Lower lobe of right lung (tissue), 2 donors: ENCODE results near the gene CDK11A. TPM values are rescaled to one million over a fixed set of nuclear protein-coding genes. Genes with fewer than 3 reads are reported as not detected.
"Not testable (repeated sequence)": the region's sequence is repeated elsewhere in the genome, so short reads cannot be mapped to it uniquely, and the experiment has no call there.

Source experiments
- ATAC-seq, 2 donors: fragments of 200-7000 bp; cut with Tn5 transposase; one replicate each; pipeline ENCODE4 v1.9.1; 2020 to 2022; ENCODE audit warnings: mild to moderate bottlenecking in 2 of 2, moderate library complexity in 2 of 2
- DNase-seq: peaks from one replicate; pipeline ENCODE4 v3.0.0-alpha.2; 2020
- H3K27ac ChIP-seq: fragments of 200-600 bp; one replicate; pipeline ENCODE4 v1.8.0; 2022
- H3K27me3 ChIP-seq: fragments of 200-600 bp; one replicate; pipeline ENCODE4 v1.8.0; 2022; ENCODE audit warnings: low read depth
- H3K36me3 ChIP-seq: fragments of 200-600 bp; one replicate; pipeline ENCODE4 v1.8.0; 2022; ENCODE audit warnings: mild to moderate bottlenecking
- H3K4me1 ChIP-seq: fragments of 200-600 bp; one replicate; pipeline ENCODE4 v1.8.0; 2022
- H3K4me3 ChIP-seq: fragments of 200-600 bp; one replicate; pipeline ENCODE4 v1.8.0; 2022; ENCODE audit warnings: mild to moderate bottlenecking
- H3K9me3 ChIP-seq: fragments of 200-600 bp; one replicate; pipeline ENCODE4 v1.8.0; 2022
- intact Hi-C: fragments of 100-400 bp; cut with DNase I; formaldehyde crosslinking; loops from one replicate; pipeline ENCODE4 v1.11.0; 2022
- total RNA-seq: library from RNA; stranded (reverse); fragmentation: NEBNext Ultra II Directional; extraction: Animal tissue kit (Norgen Biotek cat#: 25700); gene quantifications from one replicate; pipeline ENCODE4 v1.2.1, GENCODE V29; 2021
- TF ChIP-seq, protein P1 (sequence below): fragments of 200-600 bp; IDR thresholded peaks from one replicate; pipeline ENCODE4 v1.8.0; 2022; ENCODE audit warnings: antibody characterized with exemption, mild to moderate bottlenecking
- donor health status: DM: no; HTN: yes; CAD: no; lungs with severe emphysema.

Gene CDK11A
- total RNA-seq, 1 donor from 2014 or later = 56.1 TPM

DNA sequence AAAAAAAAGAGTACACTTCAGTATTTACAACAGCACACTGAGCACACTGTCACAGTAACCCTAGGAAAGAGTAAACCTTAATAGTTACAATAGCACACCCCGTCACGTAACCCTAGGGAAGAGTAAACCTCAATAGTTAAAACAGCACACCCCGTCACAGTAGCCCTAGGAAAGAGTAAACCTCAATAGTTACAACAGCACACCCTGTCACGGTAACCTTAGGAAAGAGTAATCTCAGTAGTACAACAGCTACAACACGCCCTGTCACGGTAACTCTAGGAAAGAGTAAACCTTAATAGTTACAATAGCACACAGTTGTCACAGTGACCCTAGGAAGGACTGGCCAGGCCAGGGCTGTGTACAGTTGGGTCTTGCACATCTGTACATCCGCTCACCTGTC, 3.0 kb downstream of the CDK11A start:
- DNase-seq = no peak
- no peaks in the 10 kb centered on the region for H3K27me3 ChIP-seq
- TF ChIP-seq, protein P1, sequence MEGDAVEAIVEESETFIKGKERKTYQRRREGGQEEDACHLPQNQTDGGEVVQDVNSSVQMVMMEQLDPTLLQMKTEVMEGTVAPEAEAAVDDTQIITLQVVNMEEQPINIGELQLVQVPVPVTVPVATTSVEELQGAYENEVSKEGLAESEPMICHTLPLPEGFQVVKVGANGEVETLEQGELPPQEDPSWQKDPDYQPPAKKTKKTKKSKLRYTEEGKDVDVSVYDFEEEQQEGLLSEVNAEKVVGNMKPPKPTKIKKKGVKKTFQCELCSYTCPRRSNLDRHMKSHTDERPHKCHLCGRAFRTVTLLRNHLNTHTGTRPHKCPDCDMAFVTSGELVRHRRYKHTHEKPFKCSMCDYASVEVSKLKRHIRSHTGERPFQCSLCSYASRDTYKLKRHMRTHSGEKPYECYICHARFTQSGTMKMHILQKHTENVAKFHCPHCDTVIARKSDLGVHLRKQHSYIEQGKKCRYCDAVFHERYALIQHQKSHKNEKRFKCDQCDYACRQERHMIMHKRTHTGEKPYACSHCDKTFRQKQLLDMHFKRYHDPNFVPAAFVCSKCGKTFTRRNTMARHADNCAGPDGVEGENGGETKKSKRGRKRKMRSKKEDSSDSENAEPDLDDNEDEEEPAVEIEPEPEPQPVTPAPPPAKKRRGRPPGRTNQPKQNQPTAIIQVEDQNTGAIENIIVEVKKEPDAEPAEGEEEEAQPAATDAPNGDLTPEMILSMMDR = no peak
- intact Hi-C loops = no loop called here
- no peak for ATAC-seq
- peaks cover 3% of the 10 kb centered on the region for H3K4me1 ChIP-seq
- peaks cover 34% of the 10 kb centered on the region for H3K36me3 ChIP-seq
- no peak overlapping the region for H3K4me3 ChIP-seq
- H3K27ac ChIP-seq = no peak overlapping the region
- H3K9me3 ChIP-seq = no peaks in the 10 kb centered on the region

DNA sequence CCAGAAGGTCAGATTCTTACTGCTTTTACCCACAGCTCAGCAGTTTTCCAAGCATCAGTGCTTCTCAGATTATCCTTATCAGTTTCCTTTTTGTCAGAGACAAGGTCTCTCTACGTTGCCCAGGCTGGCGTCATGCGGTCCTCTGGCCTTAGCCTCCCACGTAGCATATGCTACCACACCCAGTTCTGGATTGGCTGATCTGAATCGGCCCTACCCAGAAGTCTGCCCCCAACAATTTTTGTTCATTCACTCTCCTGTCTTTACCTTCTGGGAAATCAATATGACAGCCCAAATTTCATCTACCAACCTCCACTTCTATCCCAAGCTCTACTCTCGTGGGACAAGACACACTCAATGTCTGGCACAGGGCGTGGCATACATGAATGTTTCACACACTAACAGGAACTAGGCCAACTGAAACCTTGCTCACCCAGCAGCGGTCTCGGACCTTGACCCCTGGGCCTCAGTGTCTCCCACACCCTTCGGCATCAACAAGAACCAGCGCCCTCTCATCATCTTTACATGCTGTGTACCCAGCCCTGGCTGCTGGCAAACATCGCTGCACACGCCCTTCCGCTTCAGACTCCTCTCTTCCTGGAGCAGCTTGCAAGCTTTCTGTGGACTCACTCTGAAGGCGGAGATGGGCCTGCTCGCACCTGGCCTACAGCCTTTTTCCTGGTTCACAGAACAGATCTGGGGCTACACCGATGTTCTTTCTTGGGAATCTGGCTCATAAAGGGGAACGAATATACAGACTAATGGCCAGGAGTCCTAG, 8.9 kb downstream of the CDK11A start:
- H3K27ac ChIP-seq, H3K27me3 ChIP-seq, H3K4me1 ChIP-seq, H3K9me3 ChIP-seq, ATAC-seq, H3K4me3 ChIP-seq, intact Hi-C loops, DNase-seq: not testable (repeated sequence)
- H3K36me3 ChIP-seq = peaks cover 20% of the 10 kb centered on the region

DNA sequence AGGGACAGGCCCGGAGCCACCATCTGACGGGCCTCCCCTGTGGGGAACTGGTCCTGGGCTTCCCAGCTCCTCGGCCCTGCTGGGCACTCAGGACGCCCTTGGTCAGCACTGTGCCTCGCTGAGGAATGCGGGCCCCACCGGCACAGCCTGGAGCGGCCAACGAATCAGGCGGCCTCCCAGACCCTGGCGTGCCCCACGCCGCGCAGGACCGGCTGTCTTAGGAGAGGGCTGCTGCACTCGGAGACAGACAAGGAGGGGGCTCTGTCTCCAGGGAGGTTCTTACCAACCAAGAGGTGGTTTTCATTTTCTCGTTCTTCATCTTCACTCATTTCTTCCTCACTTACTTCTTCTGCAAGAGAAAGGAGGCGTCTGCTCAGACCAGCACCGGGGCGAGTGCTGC, 16.3 kb downstream of the CDK11A start:
- ATAC-seq, intact Hi-C loops: not testable (repeated sequence)

DNA sequence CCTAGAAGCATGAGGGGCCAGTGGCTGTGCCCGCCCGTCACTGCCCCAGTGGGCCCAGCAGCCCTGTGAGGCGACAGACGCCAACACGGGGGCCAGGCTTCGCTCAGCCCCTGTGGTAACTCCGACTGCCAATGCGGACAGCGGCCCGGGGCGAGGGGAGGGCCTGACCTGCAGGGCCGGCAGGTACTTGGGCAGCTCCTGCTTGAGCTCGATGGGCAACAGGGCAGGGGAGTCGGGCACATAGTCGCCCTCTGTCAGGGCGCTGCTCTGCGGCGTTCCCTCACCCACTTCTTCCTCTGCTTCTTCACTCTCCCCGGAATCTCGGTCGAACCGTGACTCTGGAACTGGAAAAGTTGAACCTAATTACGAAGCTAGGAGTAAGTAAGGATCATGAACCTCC, 16.9 kb downstream of the CDK11A start:
- H3K27me3 ChIP-seq, H3K9me3 ChIP-seq, H3K4me1 ChIP-seq, DNase-seq, H3K27ac ChIP-seq, ATAC-seq, H3K4me3 ChIP-seq, intact Hi-C loops: not testable (repeated sequence)
- peaks cover 41% of the 10 kb centered on the region for H3K36me3 ChIP-seq

More for the DNA sequence above, 16.3 kb downstream of the CDK11A start:
- not testable (repeated sequence) for H3K4me3 ChIP-seq, H3K9me3 ChIP-seq, H3K27me3 ChIP-seq, H3K27ac ChIP-seq, H3K4me1 ChIP-seq, DNase-seq
- peaks cover 41% of the 10 kb centered on the region for H3K36me3 ChIP-seq

DNA sequence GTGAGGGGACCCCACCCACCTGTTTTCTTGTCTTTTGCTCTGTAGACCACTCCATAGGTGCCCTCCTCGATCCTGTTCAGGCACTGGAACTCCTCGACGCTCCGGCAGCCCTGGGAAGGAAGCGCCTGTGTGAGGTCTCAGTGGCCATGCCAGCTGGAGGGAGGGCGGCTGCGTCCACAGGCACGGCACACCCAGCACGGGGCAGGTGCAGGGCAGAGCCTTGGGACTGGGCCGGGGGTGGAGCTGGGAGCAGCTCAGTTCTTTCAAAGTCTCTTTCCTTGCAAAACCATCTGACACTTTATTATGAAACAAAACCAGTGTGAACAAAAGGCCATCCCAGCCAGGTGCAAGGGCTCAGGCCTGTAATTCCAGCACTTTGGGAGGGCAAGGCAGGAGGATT, 18.5 kb downstream of the CDK11A start:
- DNase-seq, H3K9me3 ChIP-seq, intact Hi-C loops, ATAC-seq, H3K4me1 ChIP-seq, H3K27ac ChIP-seq, H3K4me3 ChIP-seq, H3K27me3 ChIP-seq: not testable (repeated sequence)
- H3K36me3 ChIP-seq = peaks cover 41% of the 10 kb centered on the region

DNA sequence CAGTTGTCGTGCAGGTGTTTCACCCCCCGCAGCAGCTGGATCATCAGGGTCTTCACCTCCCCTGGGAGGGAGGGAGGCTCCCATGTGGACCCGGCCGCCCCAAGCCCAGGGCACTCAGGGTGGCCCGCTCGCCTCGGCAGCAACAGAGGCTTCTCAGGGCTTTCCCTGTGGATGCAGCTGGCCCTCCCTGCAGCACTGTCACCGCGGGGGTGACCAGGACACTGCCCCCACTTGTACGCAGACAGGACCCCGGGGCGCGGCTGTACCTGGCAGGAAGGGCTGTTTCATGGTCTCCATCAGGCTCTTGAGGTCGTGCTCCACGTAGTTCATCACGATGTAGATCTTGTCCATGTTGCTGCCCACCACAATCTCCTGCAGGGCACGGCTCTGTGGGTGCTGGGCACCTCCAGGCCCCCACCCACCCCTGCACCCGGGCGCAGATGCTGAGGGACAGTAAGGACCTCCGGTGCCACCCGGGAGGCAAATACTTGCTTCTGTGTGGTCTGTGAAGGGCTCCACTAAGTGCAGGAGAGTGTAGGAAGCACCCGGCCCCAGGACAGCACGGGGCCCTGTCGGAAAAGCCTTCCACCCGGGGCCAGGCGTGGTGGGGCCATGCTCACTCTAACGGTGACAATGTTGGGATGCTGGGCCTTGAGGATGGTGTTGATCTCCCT, 19.7 kb downstream of the CDK11A start:
- H3K9me3 ChIP-seq, H3K4me3 ChIP-seq, H3K27ac ChIP-seq, intact Hi-C loops, H3K27me3 ChIP-seq, H3K4me1 ChIP-seq, DNase-seq, ATAC-seq: not testable (repeated sequence)
- peaks cover 41% of the 10 kb centered on the region for H3K36me3 ChIP-seq

DNA sequence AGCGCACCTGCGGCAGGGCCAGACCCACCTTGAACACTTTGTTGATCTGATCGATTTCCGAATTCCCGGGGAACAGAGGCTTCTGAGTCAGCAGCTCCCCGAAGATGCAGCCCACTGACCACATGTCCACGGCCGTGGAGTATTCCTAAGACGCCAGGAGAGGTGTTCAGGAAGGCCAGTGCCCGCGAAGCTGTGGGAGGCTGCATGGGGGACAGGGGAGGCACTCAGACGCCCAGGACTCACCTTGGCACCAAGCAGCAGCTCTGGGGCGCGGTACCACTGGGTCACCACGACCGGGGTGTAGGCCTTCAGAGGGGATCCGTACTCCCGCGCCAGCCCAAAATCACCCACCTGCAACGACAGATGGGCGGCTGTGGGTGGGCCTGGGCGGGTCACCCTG, 20.4 kb downstream of the CDK11A start:
- H3K4me3 ChIP-seq = no peak overlapping the region
- TF ChIP-seq, protein P1 = no peak
- peaks cover 41% of the 10 kb centered on the region for H3K36me3 ChIP-seq
- intact Hi-C loops = no loop called here
- no peak overlapping the region for H3K27ac ChIP-seq
- no peaks in the 10 kb centered on the region for H3K27me3 ChIP-seq
- H3K4me1 ChIP-seq = no peaks in the 10 kb centered on the region
- H3K9me3 ChIP-seq = no peaks in the 10 kb centered on the region
- ATAC-seq (no peak), DNase-seq (no peak)

DNA sequence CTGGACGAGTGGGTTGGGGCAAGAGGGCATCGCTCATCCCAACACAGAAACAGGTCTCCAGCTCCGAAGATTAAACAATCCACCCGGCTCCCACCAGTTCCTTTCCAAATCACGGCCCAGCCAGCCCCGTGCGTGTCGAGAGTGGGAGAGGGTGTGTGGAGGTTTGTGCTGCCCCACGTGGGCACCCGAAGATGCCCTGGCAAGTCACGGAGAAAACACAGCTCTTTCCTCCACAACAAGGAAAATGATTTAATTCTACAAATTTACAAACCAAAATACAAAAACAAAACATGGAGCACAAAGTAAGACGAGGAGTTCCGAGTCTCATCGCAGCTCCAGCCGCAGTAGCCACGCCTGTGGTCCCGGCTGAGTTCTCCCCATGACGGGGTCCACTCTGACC, 21.7 kb downstream of the CDK11A start:
- H3K9me3 ChIP-seq, H3K4me1 ChIP-seq, H3K27ac ChIP-seq, H3K27me3 ChIP-seq, ATAC-seq, DNase-seq, H3K4me3 ChIP-seq, intact Hi-C loops: not testable (repeated sequence)
- H3K36me3 ChIP-seq = peaks cover 33% of the 10 kb centered on the region

DNA sequence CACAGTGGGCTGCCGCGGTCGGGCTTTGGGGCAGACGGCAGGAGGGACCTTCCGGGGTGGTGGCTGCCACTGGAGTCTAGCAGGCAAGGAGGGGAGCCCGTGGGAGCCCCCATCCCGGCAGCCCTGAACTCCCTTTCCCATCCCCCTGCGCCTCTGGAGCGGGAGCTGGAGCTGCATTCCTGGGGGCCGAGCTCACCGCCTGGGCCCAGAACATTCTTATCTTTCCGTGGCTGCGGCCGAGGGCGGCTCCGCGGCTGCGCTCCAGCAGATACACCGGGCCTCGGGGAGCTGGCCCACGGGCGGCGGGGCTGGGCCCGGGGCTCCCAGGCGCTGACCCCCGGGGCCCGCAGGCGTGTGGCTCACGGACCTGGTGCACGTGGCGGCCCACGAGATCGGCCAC, 23.6 kb downstream of the CDK11A start:
- H3K27me3 ChIP-seq, H3K4me1 ChIP-seq, DNase-seq, intact Hi-C loops, H3K4me3 ChIP-seq, H3K27ac ChIP-seq, H3K9me3 ChIP-seq: not testable (repeated sequence)
- ATAC-seq = peak; percentile 40 to 79
- peaks cover 17% of the 10 kb centered on the region for H3K36me3 ChIP-seq

DNA sequence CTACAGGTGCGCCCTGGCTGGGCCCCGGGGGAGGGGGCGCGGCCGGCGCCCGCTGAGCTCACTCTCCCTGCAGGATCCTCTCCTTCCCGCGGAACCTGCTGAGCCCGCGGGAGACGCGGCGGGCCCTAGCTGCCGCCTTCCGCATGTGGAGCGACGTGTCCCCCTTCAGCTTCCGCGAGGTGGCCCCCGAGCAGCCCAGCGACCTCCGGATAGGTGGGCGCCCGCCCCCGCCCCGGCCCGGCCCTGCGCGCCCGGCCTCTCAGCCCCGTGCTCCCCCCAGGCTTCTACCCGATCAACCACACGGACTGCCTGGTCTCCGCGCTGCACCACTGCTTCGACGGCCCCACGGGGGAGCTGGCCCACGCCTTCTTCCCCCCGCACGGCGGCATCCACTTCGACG, 24.1 kb downstream of the CDK11A start:
- H3K36me3 ChIP-seq = peaks cover 16% of the 10 kb centered on the region
- H3K4me1 ChIP-seq, H3K4me3 ChIP-seq, intact Hi-C loops, H3K27ac ChIP-seq, DNase-seq, H3K27me3 ChIP-seq, H3K9me3 ChIP-seq: not testable (repeated sequence)
- peak; percentile 27 to 49 for ATAC-seq

DNA sequence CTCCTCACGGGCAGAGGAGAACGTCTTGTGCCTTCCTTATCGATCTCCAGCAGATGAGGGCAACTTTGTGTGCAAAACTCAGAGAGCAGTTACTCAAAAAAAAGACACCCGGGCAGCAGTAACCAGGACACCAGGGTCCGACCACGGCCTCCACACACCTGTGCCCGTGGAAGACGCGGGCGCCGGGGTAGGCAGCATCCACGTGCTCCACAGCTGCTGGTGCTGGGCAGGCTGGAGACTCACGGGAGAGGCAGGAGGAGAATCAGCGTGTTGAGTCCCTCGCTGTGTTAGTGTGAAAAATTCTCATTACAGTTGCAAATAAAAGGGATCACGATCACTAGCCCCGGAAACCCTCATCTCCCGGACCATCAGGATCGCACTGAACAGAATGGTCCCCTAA, 25.1 kb downstream of the CDK11A start:
- H3K4me1 ChIP-seq, intact Hi-C loops, DNase-seq, H3K4me3 ChIP-seq, H3K9me3 ChIP-seq, H3K27me3 ChIP-seq, H3K36me3 ChIP-seq, ATAC-seq, H3K27ac ChIP-seq: not testable (repeated sequence)
